ENCODE results near the gene ELMO3.

Gene ELMO3

DNA sequence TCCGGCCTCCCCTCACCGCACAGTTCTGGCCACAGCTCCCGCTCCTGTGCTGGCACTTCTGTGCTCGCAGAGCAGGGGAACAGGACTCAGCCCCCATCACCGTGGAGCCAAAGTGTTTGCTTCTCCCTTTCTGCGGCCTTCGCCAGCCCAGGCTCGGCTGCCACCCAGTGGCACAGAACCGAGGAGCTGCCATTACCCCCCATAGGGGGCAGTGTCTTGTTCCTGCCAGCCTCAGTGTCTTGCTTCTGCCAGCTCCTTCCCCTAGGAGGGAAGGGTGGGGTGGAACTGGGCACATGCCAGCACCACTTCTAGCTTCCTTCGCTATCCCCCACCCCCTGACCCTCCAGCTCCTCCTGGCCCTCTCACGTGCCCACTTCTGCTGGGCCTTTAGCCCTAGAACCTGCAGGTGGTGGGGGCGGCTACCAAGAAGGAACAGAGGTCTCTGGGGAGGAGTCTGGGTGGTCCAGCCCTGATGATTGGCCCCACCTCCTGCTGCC, 645 bp upstream of the ELMO3 start:
- no peak for DNase-seq (ENCODE audit: low read depth in 2 of 2)

DNA sequence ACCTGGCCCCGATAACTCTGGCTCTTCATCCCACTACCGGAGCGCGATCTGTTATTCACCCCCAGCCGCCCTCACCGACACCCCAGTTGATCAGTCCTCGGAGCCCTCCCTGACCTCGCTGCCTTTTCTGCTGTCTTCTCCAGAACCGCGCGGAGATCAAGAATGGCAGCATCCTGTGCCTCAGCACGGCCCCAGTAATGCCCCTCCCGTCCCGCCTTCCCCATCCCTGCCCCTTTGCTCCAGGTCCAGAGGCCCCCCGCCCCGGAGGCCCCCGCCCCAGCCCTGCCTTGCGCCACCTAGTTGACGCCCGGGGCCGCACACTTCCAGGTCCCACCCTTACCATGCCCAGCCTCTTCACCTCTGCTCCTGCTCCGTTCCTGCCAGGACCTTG, 872 bp downstream of the ELMO3 start:
- DNase-seq (ENCODE audit: low read depth in 2 of 2), result no peak

DNA sequence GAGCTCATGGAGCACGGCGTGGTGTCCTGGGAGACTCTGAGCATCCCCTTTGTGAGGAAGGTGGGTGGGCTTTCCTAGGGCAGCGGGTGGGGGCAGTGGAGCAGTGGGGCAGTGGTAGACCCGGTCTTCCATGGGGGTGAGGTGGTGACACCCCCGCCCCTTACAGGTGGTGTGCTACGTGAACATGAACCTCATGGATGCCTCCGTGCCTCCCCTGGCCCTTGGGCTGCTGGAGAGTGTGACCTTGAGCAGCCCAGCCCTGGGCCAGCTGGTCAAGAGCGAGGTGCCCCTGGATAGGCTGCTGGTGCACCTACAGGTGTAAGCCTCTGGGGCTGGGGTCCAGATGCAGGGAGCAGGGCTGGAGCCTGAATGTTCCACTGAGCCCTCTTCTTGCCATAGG, 1.6 kb downstream of the ELMO3 start:
- DNase-seq (ENCODE audit: low read depth in 2 of 2), result no peak

DNA sequence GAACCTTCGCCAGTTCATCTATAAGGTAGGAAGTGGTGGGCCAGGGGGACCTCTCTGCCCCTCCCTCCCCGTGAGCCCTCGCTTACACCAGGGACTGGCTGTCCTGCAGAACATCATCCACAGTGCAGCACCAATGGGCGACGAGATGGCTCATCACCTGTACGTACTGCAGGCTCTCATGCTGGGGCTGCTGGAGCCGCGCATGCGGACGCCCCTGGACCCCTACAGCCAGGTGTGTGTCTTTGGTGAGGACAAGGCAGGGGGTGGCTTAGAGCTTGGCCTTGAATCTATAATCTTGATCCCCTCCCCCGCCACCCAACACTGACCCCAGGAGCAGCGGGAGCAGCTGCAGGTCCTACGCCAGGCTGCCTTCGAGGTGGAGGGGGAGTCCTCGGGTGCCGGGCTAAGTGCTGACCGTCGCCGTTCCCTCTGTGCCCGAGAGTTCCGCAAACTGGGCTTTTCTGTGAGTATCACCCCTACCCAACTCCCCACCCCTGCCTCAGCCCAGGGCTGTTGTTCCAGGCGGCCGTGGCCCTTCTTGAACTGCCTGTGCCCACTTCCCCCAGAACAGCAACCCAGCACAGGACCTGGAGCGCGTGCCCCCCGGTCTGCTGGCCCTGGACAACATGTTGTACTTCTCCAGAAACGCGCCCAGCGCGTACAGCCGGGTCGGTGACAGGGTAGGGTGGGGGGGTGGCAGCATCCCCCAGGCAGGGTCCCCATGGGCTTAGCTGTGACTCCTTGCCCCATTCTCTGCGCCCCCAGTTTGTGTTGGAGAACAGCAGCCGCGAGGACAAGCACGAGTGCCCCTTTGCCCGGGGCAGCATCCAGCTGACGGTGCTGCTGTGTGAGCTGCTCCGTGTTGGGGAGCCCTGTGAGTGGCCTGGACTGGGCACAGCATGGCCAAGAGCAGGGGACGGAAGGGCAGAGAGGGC, 2.7 kb downstream of the ELMO3 start:
- no peak for DNase-seq (ENCODE audit: low read depth in 2 of 2)

DNA sequence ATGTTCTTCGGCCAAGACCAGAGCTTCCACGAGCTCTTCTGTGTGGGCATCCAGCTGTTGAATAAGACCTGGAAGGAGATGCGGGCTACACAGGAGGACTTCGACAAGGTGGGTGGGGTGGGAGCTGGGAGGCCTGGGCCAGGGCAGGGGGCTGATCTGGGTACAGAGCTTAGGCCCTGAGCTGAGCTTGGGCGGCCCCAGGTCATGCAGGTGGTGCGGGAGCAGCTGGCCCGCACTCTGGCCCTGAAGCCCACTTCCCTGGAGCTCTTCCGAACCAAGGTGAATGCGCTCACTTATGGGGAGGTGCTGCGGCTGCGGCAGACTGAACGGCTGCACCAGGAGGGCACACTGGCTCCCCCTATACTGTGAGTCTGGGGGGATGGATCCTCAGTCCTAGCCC, 3.5 kb downstream of the ELMO3 start:
- no peak for DNase-seq (ENCODE audit: low read depth in 2 of 2)

DNA sequence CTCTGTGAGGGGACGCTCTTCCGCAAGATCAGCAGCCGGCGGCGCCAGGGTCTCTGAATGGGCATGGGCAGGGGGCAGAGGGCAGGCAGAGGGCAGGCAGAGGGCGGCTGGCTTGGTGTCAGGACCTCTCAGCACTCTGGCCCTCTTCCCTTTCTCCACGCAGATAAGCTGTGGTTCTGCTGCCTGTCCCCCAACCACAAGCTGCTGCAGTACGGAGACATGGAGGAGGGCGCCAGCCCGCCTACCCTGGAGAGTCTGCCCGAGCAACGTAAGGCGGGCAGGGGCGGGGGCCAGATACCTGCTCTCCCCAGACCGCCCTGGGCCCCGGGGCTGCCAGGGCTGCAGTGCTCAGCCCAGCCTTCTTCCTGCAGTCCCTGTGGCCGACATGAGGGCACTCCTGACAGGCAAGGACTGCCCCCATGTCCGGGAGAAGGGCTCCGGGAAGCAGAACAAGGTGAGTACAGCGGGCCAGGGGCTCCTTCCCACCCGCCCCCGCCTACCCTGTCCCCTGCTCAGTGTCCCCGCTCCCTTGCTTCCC, 4.1 kb downstream of the ELMO3 start:
- no peak for DNase-seq (ENCODE audit: low read depth in 2 of 2)

DNA sequence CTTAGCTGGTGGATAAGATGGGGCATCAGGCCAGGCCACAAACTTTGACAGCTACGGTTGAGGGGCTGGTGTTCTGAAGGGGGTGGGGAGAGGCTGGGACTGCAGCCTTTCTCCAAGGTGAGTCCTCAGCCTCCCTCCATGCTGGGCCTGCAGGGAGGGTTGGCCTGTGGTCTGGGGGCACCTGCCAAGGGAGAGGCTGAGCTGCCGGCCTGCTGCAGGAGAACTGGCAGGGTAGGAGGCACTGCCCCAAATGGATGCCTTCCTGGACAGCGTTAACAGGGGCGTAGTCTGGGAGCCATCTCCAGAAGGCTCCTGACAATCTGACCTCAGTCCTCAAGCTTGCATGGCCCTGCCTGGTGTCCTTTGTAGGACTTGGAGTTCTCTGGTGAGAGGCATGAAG, 5.1 kb downstream of the ELMO3 start:
- DNase-seq (ENCODE audit: low read depth in 2 of 2), result no peak

DNA sequence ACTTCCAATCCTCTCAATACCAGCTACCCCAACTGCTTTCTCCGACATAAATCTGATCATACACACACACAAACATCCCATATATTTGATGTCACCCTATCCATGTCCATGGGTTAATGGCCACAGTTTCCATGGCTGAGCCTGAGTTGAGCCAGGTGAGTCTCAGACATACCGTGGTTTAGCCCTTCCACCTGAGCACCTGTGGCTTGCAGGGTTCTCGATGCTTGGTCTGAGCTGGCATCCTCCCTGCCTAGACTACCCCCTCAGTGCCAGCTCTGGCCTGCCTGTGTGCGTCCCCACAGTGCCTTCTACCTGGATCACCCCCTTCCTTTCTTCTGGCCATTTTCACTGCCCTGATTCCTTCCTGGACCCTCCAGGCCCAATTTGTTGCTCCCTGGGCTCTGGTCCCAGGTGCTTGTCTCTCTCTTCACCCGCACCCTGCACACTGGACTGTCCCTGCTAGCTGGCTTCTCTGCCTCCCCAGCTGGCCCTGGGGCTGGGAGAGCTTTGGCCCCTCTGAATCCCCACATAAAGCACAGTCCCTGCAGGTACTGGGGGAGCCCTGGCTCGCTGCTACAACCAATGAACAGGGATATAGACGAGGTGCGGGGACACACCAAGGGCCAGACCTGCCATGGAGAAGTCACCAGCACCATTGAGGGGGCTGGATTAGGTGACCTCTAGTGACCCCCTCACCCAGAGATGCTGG, 7.4 kb downstream of the ELMO3 start:
- DNase-seq (ENCODE audit: low read depth in 2 of 2), result no peak

DNA sequence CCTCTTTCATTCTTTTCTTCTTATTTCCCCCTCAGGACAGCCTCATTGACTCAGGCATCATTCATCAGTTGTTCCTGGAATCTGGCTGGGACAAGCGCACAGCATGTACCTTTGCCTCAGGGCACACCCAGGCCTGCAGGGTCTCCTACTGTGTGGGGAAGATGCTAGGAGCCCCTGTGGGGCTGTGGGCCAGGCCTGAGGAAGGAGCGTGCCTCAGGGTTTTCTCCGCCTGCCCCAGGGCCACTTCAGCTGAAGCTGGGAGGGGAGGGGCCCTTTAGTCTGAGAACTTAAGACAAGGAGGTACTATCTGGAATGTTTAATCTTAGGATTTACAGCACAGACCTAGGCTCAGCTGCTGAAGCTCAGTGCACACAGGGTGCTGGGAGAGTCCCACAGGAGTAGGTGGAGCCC, 7.9 kb downstream of the ELMO3 start:
- no peak for DNase-seq (ENCODE audit: low read depth in 2 of 2)

DNA sequence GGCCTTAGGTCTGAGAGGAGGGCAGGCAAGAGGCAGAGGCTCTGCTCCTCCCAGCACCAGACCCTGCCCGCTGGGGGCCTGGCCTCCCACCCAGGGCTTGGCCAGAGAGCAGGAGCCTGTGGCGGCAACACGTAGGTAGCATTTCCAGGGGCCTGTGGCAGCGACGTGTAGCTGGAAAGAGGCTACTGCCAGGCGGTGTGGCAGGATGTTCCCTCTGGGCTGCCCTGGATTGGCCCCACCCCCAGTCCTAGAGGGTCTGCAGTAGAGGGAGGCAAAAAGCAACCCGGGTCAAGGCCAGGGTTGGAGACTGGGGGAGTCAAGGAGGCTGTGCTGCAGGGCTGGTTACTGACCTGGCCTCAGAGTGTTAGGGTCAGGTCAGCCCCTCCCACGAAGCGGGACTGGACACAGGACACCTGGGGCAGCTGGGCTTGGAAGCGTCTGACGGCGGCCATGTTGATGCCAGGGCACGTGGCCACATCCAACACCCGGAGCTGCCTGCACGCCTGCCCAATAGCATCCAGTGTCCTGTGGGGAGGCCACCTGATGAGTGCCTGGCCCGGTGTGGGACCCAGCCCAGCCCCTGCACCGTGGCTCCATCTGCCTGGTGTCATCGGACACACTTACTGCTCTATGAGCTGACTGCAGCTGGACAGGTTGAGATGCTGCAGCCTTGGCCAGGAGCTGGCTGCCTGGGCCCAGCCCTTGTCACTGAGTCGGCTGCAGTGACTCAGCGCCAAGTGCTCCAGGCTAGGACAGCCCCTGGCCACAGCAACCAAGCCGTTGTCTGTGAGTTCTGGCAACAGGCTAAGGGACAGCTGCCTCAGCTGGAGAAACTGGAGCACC, 8.5 kb downstream of the ELMO3 start:
- no peak for DNase-seq (ENCODE audit: low read depth in 2 of 2)

DNA sequence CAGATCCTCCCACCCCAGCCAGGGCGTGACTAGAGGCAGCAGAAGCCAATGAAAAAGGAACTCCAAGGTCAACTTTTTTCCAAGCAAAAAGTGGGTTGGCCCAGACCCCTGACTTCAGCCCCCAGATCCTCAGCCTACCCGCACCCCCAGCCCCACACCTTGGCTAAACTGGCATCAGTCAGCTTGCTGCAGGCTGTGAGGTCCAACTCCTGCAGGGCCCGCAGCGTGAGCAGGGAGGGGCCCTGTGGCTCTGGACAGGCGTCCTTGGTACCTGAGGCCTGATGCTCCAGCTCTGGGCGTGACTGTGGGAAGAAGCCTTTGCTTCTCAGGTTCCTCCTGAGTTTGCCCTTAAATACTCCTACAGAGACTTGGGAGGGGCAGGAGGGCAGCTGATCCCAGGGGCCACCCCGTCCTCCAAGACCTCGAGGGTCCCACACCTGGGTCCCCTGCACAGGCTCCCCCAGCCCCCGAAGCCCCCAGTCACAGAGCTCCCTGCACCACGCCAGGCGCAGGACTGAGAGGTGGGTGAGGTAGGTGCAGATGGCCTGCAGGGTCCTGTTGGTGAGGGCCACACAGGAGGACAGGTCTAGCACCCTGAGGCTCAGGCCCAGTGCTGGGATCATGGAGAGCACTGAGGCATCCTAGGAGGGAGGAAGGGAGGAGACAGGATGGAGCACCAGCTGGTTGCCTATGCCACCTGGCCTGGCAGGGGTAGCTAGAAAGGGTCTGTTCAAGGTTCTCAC, 9.4 kb downstream of the ELMO3 start:
- no peak for DNase-seq (ENCODE audit: low read depth in 2 of 2)

DNA sequence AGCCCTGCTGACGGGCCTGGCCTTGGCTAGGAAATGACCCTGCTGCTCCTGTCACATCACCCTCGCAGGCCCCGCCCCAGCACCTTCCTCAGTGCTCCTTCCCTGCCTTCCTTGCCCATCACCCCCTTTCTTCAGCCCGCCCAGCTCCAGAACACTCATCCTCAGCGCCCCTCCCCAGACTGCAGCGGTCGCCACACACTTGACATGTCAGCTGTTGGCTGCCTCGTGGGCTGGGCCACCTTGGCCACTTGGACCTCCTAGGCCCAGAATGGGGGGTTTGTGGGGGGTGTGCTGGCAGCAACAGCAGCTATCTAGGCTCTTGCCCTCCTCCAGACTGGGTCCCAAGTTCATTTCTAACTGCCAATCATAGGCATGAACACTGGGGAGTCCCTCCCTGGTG, 10.6 kb downstream of the ELMO3 start:
- DNase-seq (ENCODE audit: low read depth in 2 of 2), result no peak

DNA sequence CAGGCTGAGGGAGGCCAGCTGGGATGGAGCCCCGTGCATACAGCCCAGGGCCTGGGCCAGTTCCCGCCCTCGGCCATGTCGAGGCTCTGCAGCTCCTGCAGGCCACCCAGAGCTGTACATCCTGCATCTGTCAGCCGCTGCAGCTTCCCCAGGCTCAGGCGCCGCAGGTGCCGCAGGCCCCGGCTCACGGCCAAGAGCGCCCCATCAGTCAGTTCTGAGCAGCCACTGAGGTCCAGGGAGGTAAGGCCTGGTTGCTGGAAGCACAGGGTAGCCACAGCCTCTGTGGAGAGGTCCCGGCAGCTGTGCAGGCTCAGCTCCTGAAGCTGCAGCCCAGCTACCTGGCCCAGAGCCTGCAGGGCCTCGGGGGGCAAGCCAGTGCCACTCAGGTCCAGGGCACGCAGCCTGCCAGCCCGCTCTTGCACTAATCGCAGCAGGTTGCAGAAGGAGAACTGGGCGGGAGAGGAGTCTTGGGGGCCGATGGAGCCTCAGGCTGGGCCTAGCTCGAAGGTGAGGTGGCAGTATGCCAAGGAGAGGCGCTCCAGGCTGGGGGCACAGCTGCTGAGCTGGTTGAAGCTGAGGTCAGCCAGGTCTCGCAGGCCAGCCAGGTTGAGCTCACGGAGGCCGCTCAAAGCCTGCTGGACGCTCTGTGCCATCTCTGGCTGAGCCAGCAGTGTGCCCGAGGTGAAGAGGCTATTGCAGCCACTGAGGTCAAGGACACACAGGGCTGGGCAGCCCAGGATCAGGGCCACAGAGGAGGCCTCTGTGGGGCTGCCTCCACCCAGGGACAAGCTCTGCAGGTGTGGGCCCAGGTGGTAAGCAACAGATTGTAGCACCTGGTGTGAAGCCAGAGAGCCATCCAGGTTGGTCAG, 11.4 kb downstream of the ELMO3 start:
- DNase-seq (ENCODE audit: low read depth in 2 of 2), result no peak

DNA sequence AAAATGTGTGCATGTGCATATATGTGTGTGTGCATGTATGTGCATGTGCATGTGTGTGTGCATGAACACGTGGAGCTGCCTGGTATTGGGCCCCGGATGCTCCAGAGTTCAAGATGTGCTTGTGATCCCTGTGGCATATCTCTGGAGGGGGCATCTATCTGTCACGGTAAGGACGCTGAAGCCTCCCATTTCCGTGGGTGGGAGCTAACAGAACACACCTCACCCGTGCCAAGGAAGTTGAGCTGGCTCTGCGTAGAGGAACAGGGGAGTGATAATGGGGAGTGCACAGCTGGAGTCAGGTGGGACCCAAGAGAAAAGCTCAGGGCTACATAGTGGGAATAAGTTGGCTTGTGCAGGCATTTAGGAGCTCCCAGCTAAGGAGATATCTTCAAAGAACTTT, 12.7 kb downstream of the ELMO3 start:
- no peak for DNase-seq (ENCODE audit: low read depth in 2 of 2)

DNA sequence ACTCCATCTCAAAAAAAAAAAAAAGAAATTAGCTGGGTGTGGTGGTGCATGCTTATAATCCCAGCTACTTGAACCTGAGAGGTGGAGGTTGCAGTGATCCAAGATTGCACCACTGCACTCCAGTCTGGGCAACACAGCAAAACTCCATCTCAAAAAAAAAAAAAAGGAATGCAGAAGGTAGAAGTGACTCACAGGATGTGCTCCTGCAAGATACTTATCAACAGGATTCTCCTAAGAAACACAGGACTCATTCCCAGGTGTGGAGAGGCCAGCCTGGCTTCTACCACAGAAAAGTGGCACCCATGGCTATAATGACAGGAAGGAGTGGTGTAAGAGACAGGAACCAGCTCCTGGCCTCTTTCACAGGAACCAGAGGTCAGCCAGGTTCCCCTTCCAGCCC, 13.8 kb downstream of the ELMO3 start:
- DNase-seq (ENCODE audit: low read depth in 2 of 2), result no peak

DNA sequence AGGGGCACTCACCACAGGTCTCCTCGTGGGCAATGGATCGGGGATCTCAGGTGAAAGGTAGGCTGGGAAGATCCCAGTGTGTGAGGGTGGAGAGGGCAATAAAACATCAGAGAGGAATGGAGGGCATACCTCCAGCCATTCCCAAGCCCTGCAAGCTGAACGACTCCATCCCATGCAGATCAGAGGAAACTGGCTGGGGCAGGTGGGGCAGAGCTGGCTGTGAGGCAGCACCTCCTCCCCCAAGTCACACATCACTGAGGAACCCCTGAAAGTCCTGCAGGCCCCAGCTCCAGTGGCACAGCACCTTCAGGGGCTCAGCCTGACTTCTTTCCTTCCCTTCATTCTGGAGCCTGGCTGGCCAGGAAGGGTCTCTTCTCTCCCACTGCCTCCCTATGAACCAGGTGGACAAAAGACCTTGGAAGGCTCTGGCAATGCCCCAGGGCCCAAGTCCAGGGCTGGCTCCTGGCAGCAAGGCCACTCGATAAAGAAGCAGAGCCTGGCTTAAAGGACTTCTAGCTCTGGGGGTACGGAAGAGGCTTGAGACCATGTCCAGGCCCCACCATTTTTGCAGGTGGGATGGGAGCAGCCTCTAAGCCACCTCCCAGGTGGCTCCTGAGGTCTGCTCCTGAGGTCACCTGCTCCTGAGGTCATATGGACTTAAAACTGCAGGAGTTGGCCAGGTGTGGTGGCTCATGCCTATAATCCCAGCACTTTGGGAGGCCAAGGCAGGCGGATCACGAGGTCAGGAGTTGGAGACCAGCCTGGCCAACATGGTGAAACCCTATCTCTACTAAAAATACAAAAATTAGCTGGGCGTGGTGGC, 14.5 kb downstream of the ELMO3 start:
- DNase-seq (ENCODE audit: low read depth in 2 of 2), result no peak

DNA sequence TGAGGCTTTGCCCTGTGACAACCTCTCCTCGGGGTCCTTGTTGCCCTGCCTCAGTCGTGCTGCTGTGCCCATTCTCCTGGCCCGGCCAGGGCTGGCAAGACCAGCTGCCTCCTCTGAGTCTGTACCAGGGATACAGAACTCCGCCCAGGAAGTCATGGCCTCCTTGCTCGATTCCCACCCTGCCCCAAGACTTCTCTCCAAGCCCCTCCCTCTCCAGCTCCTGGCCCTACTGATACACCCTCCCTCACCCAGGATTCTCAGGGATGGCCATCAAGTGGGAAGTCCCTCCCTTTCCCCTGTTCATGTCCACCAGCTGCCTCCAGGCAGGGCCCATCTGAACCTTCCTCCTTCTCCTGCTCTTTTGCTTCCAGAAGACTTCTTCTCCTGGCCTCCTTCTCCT, 16.8 kb downstream of the ELMO3 start:
- DNase-seq (ENCODE audit: low read depth in 2 of 2), result no peak

DNA sequence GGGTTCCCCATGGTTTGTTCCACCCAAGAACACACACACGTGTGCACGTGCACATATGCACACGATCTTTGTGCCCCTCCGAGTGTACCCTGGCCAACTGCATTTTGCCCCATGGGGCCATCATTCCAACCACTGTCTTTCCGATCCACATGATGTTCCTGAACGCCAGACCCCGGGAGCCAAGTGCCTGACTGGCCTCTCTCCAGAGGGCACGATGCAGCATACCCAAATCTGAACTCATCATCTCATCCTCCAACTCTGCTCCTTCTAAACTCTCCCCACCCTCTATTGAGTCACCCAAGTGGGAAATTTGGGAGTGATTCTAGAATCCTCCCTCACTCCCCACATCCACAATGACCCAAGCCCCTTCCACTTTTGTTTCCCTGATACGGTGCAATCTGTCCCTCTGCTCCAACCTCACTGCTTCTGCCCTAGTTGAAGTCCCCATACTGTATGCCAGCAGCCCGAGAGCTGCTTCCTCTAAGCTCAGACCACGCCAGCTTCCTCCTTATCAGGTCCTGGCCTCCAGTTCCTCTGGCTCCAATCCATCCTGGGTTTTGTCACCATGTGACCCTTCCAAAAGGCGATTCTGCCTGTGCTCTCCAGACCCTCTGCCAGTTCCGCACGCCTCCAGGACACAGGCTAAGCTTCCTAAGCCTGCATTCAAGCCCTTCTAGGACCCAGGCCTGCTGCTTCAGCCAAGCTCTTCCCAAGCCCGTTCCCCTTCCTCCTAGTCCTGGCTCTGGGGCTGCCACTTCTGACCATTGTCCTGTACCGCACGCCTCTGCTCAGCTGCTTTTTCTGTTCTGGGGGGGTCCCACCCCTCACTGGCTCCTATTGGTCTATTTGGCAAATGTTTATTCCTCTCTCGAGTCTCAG, 17.9 kb downstream of the ELMO3 start:
- DNase-seq (ENCODE audit: low read depth in 2 of 2), result no peak

Measured in stimulated activated CD4-positive, alpha-beta T cell treated with anti-CD3 and anti-CD28 coated beads, Interleukin-12 subunit alpha, Interleukin-12 subunit beta, amount 100 ng/mL, for 24 hours (primary cell).